Breast epithelium (tissue), 3 donors: ENCODE measurements around the gene GMDS.

ENCODE experiments used
- POLR2A ChIP-seq: fragments of 450-650 bp; IDR thresholded peaks from one replicate; pipeline ENCODE4 v1.6.1; 2016; ENCODE audit warnings: antibody characterized with exemption, mild to moderate bottlenecking, moderate library complexity
- POLR2AphosphoS5 ChIP-seq, 3 donors: sonication (generic); formaldehyde crosslinking; IDR thresholded peaks; one replicate each; pipeline ENCODE4 v1.6.1; 2017; ENCODE audit warnings: antibody characterized with exemption in 3 of 3
- TF ChIP-seq, protein P1 (sequence below), 3 donors: fragments of 450-650 bp; IDR thresholded peaks; one replicate each; pipeline ENCODE4 v1.5.1; 2016 to 2017; ENCODE audit warnings: antibody characterized with exemption in 3 of 3, mild to moderate bottlenecking in 3 of 3, moderate library complexity in 3 of 3

DNA sequence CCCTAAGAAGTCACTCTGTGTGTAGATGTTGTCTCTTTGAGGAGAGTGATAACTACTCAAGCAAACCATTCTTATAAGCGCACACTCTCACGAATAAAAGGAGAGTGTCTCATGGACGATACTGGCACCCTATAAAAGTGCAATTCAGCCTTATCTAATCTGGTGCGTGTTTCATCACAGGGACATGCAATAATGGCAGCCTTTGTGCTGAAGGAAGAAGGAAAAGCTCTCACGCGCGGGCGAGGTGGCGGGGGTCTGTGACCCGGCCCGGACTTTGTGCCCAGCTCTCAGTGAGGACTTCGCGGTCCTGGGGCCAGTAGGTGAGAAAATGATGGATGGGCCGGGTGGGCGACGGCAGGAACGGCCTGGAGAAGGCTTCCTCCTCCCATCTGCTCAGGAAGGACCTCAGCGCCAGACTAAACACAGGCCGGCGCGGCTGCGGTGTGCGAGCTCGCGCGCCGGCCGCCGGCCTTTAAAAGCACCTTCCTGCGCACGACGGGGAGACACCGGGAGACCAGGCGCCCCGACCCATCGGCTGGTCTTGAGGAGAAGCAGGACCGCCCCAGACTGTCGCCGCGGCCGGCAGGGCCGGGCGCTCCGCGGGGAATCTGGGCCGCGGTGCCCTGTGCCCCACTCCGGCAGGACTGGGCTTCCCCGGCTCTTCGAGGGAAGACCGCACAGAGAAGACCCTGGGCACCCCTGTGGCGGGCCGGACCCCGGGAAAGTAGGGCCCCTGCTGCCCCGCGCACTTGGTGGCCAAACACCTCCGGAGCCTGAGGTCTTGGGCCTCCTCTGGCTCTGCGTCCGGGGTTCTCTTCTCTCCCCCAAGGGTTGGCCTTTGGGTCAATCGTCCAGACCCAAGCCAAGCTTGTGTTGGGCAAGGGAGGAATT lies 644.0 kb downstream of the GMDS start:
- TF ChIP-seq, protein P1, sequence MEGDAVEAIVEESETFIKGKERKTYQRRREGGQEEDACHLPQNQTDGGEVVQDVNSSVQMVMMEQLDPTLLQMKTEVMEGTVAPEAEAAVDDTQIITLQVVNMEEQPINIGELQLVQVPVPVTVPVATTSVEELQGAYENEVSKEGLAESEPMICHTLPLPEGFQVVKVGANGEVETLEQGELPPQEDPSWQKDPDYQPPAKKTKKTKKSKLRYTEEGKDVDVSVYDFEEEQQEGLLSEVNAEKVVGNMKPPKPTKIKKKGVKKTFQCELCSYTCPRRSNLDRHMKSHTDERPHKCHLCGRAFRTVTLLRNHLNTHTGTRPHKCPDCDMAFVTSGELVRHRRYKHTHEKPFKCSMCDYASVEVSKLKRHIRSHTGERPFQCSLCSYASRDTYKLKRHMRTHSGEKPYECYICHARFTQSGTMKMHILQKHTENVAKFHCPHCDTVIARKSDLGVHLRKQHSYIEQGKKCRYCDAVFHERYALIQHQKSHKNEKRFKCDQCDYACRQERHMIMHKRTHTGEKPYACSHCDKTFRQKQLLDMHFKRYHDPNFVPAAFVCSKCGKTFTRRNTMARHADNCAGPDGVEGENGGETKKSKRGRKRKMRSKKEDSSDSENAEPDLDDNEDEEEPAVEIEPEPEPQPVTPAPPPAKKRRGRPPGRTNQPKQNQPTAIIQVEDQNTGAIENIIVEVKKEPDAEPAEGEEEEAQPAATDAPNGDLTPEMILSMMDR (IDR thresholded peaks at IDR 0.05) = no peak
- no peak for TF ChIP-seq POLR2A
- no peak for TF ChIP-seq POLR2AphosphoS5 (IDR thresholded peaks at IDR 0.05)
